GM23338 (cell line): ENCODE measurements around the gene SELENON. TPM values are rescaled to one million over a fixed set of nuclear protein-coding genes. Genes with fewer than 3 reads are reported as not detected.

ENCODE experiments used
- ATAC-seq: fragments of 200-7000 bp; cut with Tn5 transposase; 3 replicates; pipeline ENCODE4 v1.9.1; 2020
- DNase-seq: peaks from one replicate; pipeline ENCODE4 v3.0.0-alpha.2; 2015; ENCODE audit warnings: low spot score
- H2AFZ ChIP-seq: fragments of 200-600 bp; sonication (generic); 2 replicates; pipeline ENCODE4 v1.8.0; 2016; ENCODE audit warnings: antibody characterized with exemption, mild to moderate bottlenecking, moderate library complexity
- H3F3A ChIP-seq: fragments of 200-600 bp; sonication (generic); replicated peaks from 2 replicates; pipeline ENCODE4 v1.8.0; 2017; ENCODE audit warnings: antibody characterized with exemption, mixed run types, low read depth
- H3K27ac ChIP-seq: fragments of 200-600 bp; sonication (generic); 2 replicates; pipeline ENCODE4 v1.6.1; 2016; ENCODE audit warnings: low read depth
- H3K27me3 ChIP-seq: fragments of 200-600 bp; sonication (generic); 2 replicates; pipeline ENCODE4 v1.8.0; 2016; ENCODE audit warnings: mild to moderate bottlenecking, mixed run types, moderate library complexity; ENCODE audit not compliant: insufficient read depth
- H3K36me3 ChIP-seq: fragments of 200-600 bp; sonication (generic); 2 replicates; pipeline ENCODE4 v1.8.0; 2016; ENCODE audit warnings: mild to moderate bottlenecking; ENCODE audit not compliant: insufficient read depth
- H3K4me1 ChIP-seq: fragments of 200-600 bp; sonication (generic); 2 replicates; pipeline ENCODE4 v1.8.0; 2016; ENCODE audit warnings: mild to moderate bottlenecking, moderate library complexity; ENCODE audit not compliant: insufficient read depth
- H3K4me2 ChIP-seq: fragments of 200-600 bp; sonication (generic); 2 replicates; pipeline ENCODE4 v1.7.1; 2017; ENCODE audit warnings: mixed run types
- H3K4me3 ChIP-seq: fragments of 200-600 bp; sonication (generic); 2 replicates; pipeline ENCODE4 v1.6.1; 2016; ENCODE audit warnings: mixed run types
- H3K79me2 ChIP-seq: fragments of 200-600 bp; sonication (generic); replicated peaks from 2 replicates; pipeline ENCODE4 v1.8.0; 2017; ENCODE audit warnings: mild to moderate bottlenecking; ENCODE audit not compliant: insufficient read depth
- H3K9me2 ChIP-seq: fragments of 200-600 bp; sonication (generic); 2 replicates; pipeline ENCODE4 v1.8.0; 2017; ENCODE audit not compliant: insufficient read depth
- H4K20me1 ChIP-seq: fragments of 200-600 bp; sonication (generic); replicated peaks from 2 replicates; pipeline ENCODE4 v1.8.0; 2017; ENCODE audit warnings: mild to moderate bottlenecking; ENCODE audit not compliant: insufficient read depth
- H3K27ac Mint-ChIP-seq: 2 replicates; pipeline ENCODE4 v1.8.0; 2020; ENCODE audit warnings: inconsistent platforms, mild to moderate bottlenecking, moderate library complexity, mixed read lengths
- H3K27me3 Mint-ChIP-seq: 3 replicates; pipeline ENCODE4 v1.8.0; 2022; ENCODE audit warnings: low read depth, mild to moderate bottlenecking, moderate library complexity, mixed read lengths, inconsistent platforms; ENCODE audit not compliant: insufficient read depth, poor library complexity
- H3K36me3 Mint-ChIP-seq: 3 replicates; pipeline ENCODE4 v1.8.0; 2021; ENCODE audit warnings: low read depth, mild to moderate bottlenecking, inconsistent platforms, moderate library complexity, mixed read lengths
- H3K4me1 Mint-ChIP-seq: 3 replicates; pipeline ENCODE4 v1.8.0; 2020; ENCODE audit warnings: mild to moderate bottlenecking, inconsistent platforms, mixed read lengths
- H3K4me3 Mint-ChIP-seq: 3 replicates; pipeline ENCODE4 v1.8.0; 2021; ENCODE audit warnings: moderate library complexity, mild to moderate bottlenecking, inconsistent platforms, mixed read lengths
- H3K9me3 Mint-ChIP-seq: 3 replicates; pipeline ENCODE4 v1.8.0; 2020; ENCODE audit warnings: moderate library complexity, mild to moderate bottlenecking, inconsistent platforms, mixed read lengths
- CREB1 ChIP-seq: fragments of 250-450 bp; sonication (Bioruptor Pico); IDR thresholded peaks from 2 replicates; pipeline ENCODE4 v1.5.0; 2020; ENCODE audit warnings: low read depth, mild to moderate bottlenecking, moderate library complexity
- EZH2 ChIP-seq: fragments of 200-600 bp; sonication (generic); IDR thresholded peaks from one replicate; pipeline ENCODE4 v1.8.0; 2017; ENCODE audit warnings: antibody characterized with exemption, mild to moderate bottlenecking, low read depth; ENCODE audit not compliant: unreplicated experiment
- JUNB ChIP-seq: IDR thresholded peaks from one replicate; pipeline ENCODE4 v1.6.1; 2016; ENCODE audit warnings: antibody characterized with exemption; ENCODE audit not compliant: unreplicated experiment
- POLR2AphosphoS5 ChIP-seq: IDR thresholded peaks from 2 replicates; pipeline ENCODE4 v1.6.1; 2016; ENCODE audit warnings: antibody characterized with exemption, low read depth
- STAT1 ChIP-seq: IDR thresholded peaks from one replicate; pipeline ENCODE4 v1.6.1; 2016; ENCODE audit warnings: antibody characterized with exemption; ENCODE audit not compliant: unreplicated experiment
- ZNF114 ChIP-seq: fragments of 250-450 bp; sonication (Bioruptor Pico); IDR thresholded peaks from 2 replicates; pipeline ENCODE4 v1.5.0; 2020; ENCODE audit warnings: mild to moderate bottlenecking, moderate library complexity
- ZNF331 ChIP-seq: fragments of 250-450 bp; sonication (Bioruptor Pico); IDR thresholded peaks from 2 replicates; pipeline ENCODE4 v1.5.0; 2020; ENCODE audit warnings: low read depth, mild to moderate bottlenecking, moderate library complexity
- polyA plus RNA-seq: library from polyadenylated mRNA; unstranded; fragments of >200 nt; fragmentation: Nextera tagmentation; extraction: Ambion mirVana; gene quantifications from 2 replicates; pipeline ENCODE4 v1.2.1, GENCODE V29; 2016
- total RNA-seq: library from RNA; depleted of rRNA; stranded (reverse); fragments of >200 nt; shearing (Covaris generic); gene quantifications from 2 replicates; pipeline ENCODE4 v1.2.3, GENCODE V29; 2014
- TF ChIP-seq, protein P1 (sequence below): IDR thresholded peaks from 2 replicates; pipeline ENCODE4 v1.6.1; 2016; ENCODE audit warnings: antibody characterized with exemption
- TF ChIP-seq, protein P2 (sequence below): IDR thresholded peaks from one replicate; pipeline ENCODE4 v1.6.1; 2018; ENCODE audit warnings: antibody characterized with exemption; ENCODE audit not compliant: unreplicated experiment
- TF ChIP-seq, protein P3 (sequence below): fragments of 250-450 bp; sonication (Bioruptor Pico); IDR thresholded peaks from 2 replicates; pipeline ENCODE4 v1.5.0; 2020; ENCODE audit warnings: mild to moderate bottlenecking, moderate library complexity

The SELENON gene
- total and polyA plus RNA-seq, 2 experiments from 2014 or later = 17.9 to 93.2 TPM

DNA sequence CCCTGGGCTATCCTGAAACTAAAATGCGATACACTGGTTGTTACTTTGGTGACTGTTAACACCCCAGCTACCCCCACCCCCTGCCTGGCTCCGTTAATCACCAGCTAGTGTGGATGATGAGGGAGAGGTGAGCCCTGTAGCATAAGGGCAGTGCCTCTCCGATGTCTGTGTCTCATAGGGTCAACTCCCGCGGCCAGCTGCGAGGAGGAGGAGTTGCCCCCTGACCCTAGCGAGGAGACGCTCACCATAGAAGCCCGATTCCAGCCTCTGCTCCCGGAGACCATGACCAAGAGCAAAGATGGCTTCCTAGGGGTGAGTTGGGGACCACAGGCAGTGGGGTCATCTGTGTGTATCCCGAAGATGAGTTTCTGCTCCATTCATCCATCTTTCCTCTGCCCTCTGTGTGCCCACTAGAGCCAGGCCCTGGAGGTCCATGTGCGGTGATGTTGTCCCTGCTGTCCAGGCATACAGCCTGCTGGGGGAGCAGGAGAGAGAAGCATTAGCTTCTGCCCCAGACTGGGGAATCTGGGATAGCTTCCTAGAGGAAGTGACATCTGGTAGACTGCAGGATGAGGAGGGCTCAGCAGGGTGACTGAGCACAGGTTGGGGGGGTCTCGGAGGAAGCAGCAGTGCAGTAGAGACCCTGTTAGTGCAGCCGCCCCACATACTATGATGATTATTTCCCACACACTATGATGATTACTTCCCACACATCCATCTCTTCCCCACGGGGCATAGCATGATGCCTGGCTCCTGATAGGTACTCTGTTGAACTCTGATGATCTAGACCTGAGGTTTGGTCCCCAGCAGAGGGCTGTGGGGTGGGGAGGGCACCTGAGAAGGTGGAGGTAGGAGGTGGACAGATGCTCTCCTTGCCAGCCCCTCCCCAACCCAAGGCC is 5.2 kb downstream of the SELENON start:
- H3K4me2 ChIP-seq = no peak overlapping the region
- peaks cover 7% of the 10 kb centered on the region; the same call in 1 of the 2 replicates for H3K79me2 ChIP-seq
- H3K9me3 Mint-ChIP-seq = no peaks in the 10 kb centered on the region
- H3K4me3 ChIP-seq = no peak overlapping the region
- no peaks in the 10 kb centered on the region for H3K36me3 ChIP-seq
- no peak for ATAC-seq
- peaks cover 17% of the 10 kb centered on the region; the same call in 2 of the 3 replicates for H3K4me1 Mint-ChIP-seq
- DNase-seq = no peak
- H3K27ac ChIP-seq = no peak overlapping the region
- no peak overlapping the region for H2AFZ ChIP-seq
- H3K4me3 Mint-ChIP-seq = no peak overlapping the region
- peaks cover 5% of the 10 kb centered on the region for H3K4me1 ChIP-seq
- no peak overlapping the region for H3K27ac Mint-ChIP-seq
- H3K27me3 ChIP-seq = no peaks in the 10 kb centered on the region
- H3K36me3 Mint-ChIP-seq = peaks cover 23% of the 10 kb centered on the region
- no peaks in the 10 kb centered on the region for H3K9me2 ChIP-seq
- H4K20me1 ChIP-seq = peaks cover 3% of the 10 kb centered on the region; the same call in 1 of the 2 replicates
- TF ChIP-seq, protein P1, sequence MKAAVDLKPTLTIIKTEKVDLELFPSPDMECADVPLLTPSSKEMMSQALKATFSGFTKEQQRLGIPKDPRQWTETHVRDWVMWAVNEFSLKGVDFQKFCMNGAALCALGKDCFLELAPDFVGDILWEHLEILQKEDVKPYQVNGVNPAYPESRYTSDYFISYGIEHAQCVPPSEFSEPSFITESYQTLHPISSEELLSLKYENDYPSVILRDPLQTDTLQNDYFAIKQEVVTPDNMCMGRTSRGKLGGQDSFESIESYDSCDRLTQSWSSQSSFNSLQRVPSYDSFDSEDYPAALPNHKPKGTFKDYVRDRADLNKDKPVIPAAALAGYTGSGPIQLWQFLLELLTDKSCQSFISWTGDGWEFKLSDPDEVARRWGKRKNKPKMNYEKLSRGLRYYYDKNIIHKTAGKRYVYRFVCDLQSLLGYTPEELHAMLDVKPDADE = no peak
- TF ChIP-seq, protein P2, sequence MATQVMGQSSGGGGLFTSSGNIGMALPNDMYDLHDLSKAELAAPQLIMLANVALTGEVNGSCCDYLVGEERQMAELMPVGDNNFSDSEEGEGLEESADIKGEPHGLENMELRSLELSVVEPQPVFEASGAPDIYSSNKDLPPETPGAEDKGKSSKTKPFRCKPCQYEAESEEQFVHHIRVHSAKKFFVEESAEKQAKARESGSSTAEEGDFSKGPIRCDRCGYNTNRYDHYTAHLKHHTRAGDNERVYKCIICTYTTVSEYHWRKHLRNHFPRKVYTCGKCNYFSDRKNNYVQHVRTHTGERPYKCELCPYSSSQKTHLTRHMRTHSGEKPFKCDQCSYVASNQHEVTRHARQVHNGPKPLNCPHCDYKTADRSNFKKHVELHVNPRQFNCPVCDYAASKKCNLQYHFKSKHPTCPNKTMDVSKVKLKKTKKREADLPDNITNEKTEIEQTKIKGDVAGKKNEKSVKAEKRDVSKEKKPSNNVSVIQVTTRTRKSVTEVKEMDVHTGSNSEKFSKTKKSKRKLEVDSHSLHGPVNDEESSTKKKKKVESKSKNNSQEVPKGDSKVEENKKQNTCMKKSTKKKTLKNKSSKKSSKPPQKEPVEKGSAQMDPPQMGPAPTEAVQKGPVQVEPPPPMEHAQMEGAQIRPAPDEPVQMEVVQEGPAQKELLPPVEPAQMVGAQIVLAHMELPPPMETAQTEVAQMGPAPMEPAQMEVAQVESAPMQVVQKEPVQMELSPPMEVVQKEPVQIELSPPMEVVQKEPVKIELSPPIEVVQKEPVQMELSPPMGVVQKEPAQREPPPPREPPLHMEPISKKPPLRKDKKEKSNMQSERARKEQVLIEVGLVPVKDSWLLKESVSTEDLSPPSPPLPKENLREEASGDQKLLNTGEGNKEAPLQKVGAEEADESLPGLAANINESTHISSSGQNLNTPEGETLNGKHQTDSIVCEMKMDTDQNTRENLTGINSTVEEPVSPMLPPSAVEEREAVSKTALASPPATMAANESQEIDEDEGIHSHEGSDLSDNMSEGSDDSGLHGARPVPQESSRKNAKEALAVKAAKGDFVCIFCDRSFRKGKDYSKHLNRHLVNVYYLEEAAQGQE = no peak
- no peak for TF ChIP-seq STAT1
- TF ChIP-seq, protein P3, sequence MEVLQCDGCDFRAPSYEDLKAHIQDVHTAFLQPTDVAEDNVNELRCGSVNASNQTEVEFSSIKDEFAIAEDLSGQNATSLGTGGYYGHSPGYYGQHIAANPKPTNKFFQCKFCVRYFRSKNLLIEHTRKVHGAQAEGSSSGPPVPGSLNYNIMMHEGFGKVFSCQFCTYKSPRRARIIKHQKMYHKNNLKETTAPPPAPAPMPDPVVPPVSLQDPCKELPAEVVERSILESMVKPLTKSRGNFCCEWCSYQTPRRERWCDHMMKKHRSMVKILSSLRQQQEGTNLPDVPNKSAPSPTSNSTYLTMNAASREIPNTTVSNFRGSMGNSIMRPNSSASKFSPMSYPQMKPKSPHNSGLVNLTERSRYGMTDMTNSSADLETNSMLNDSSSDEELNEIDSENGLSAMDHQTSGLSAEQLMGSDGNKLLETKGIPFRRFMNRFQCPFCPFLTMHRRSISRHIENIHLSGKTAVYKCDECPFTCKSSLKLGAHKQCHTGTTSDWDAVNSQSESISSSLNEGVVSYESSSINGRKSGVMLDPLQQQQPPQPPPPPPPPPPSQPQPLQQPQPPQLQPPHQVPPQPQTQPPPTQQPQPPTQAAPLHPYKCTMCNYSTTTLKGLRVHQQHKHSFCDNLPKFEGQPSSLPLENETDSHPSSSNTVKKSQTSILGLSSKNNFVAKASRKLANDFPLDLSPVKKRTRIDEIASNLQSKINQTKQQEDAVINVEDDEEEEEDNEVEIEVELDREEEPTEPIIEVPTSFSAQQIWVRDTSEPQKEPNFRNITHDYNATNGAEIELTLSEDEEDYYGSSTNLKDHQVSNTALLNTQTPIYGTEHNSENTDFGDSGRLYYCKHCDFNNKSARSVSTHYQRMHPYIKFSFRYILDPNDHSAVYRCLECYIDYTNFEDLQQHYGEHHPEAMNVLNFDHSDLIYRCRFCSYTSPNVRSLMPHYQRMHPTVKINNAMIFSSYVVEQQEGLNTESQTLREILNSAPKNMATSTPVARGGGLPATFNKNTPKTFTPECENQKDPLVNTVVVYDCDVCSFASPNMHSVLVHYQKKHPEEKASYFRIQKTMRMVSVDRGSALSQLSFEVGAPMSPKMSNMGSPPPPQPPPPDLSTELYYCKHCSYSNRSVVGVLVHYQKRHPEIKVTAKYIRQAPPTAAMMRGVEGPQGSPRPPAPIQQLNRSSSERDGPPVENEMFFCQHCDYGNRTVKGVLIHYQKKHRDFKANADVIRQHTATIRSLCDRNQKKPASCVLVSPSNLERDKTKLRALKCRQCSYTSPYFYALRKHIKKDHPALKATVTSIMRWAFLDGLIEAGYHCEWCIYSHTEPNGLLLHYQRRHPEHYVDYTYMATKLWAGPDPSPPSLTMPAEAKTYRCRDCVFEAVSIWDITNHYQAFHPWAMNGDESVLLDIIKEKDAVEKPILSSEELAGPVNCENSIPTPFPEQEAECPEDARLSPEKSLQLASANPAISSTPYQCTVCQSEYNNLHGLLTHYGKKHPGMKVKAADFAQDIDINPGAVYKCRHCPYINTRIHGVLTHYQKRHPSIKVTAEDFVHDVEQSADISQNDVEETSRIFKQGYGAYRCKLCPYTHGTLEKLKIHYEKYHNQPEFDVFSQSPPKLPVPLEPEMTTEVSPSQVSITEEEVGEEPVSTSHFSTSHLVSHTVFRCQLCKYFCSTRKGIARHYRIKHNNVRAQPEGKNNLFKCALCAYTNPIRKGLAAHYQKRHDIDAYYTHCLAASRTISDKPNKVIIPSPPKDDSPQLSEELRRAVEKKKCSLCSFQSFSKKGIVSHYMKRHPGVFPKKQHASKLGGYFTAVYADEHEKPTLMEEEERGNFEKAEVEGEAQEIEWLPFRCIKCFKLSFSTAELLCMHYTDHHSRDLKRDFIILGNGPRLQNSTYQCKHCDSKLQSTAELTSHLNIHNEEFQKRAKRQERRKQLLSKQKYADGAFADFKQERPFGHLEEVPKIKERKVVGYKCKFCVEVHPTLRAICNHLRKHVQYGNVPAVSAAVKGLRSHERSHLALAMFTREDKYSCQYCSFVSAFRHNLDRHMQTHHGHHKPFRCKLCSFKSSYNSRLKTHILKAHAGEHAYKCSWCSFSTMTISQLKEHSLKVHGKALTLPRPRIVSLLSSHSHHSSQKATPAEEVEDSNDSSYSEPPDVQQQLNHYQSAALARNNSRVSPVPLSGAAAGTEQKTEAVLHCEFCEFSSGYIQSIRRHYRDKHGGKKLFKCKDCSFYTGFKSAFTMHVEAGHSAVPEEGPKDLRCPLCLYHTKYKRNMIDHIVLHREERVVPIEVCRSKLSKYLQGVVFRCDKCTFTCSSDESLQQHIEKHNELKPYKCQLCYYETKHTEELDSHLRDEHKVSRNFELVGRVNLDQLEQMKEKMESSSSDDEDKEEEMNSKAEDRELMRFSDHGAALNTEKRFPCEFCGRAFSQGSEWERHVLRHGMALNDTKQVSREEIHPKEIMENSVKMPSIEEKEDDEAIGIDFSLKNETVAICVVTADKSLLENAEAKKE (CRISPR knock-in tag) = no peak
- TF ChIP-seq ZNF331 (CRISPR knock-in tag) = no peak
- no peak for TF ChIP-seq POLR2AphosphoS5
- TF ChIP-seq JUNB = no peak
- no peak for TF ChIP-seq CREB1 (CRISPR knock-in tag)
- no peak for TF ChIP-seq ZNF114 (CRISPR knock-in tag)
- no peak for TF ChIP-seq EZH2
- peaks cover 4% of the 10 kb centered on the region; the same call in 1 of the 2 replicates for H3F3A ChIP-seq
- peaks cover 3% of the 10 kb centered on the region for H3K27me3 Mint-ChIP-seq
